Neural progenitor cell (in vitro differentiated cells): ENCODE measurements around the gene HELQ.

Source experiments
- EZH2 ChIP-seq: fragments of 200-600 bp; sonication (generic); IDR thresholded peaks from 2 replicates; pipeline ENCODE4 v1.6.1; 2017; ENCODE audit warnings: antibody characterized with exemption, mild to moderate bottlenecking, moderate library complexity
- EZH2phosphoT487 ChIP-seq: fragments of 200-600 bp; sonication (generic); IDR thresholded peaks from 2 replicates; pipeline ENCODE4 v1.6.1; 2017; ENCODE audit warnings: antibody characterized with exemption
- TF ChIP-seq, protein P1 (sequence below): fragments of 200-600 bp; sonication (generic); IDR thresholded peaks from 2 replicates; pipeline ENCODE4 v1.5.1; 2017; ENCODE audit warnings: antibody characterized with exemption, mild to moderate bottlenecking

GRCh38 chr4:83364312-83364711, 91.3 kb downstream of the HELQ start:
- no peak for TF ChIP-seq EZH2
- TF ChIP-seq, protein P1, sequence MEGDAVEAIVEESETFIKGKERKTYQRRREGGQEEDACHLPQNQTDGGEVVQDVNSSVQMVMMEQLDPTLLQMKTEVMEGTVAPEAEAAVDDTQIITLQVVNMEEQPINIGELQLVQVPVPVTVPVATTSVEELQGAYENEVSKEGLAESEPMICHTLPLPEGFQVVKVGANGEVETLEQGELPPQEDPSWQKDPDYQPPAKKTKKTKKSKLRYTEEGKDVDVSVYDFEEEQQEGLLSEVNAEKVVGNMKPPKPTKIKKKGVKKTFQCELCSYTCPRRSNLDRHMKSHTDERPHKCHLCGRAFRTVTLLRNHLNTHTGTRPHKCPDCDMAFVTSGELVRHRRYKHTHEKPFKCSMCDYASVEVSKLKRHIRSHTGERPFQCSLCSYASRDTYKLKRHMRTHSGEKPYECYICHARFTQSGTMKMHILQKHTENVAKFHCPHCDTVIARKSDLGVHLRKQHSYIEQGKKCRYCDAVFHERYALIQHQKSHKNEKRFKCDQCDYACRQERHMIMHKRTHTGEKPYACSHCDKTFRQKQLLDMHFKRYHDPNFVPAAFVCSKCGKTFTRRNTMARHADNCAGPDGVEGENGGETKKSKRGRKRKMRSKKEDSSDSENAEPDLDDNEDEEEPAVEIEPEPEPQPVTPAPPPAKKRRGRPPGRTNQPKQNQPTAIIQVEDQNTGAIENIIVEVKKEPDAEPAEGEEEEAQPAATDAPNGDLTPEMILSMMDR: no peak
- no peak for TF ChIP-seq EZH2phosphoT487
